ENCODE results near the gene EEF1AKMT1.

The EEF1AKMT1 gene

DNA sequence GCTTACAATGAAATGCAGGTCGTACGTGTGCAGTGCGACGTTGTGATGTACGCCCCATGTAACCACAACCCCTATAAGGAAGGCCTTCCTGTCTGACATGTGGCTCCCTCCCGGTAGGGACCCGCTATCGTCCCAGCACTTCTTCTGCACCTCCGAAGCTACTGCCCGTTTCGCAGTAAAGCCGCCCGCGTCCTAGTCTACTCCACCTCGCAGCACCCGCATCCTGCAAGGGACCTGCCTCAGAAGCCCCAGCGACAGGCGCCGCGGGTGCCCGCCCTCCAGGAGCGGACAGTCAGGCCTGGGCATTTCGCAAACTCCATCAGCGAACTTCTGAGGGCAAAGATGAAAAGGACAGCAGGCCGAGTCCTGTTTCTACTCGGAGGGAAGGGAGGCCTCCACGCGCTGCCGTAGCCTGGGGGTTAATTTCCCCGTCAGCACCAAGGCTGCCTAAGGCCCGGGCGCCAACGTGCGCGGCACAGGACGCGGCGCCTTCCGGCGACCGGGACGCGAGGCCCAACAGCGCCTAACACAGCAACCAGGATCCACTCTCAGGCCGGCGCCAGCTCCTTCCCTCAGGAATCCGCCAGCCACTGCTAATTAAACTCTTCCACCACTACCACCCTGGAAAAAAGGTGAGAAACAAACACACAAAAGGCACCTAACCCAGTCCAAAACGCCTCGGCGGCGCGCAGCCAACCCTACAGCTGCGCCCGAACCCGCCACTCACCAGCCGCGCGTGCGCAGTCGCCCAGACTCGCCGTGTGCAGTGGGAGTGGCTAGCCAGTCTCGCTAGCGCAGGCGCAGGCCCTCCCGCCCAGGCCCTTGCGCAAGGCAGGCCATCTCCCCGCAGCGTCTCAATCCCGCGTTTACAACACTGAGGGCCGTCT is at the start of gene EEF1AKMT1:
EEF1AKMT1 (minus strand) TSS at position 768 of the 887 bp plus-strand sequence. CDS start 16,363 bp downstream, outside the sequence.
- H3K9ac ChIP-seq (ENCODE audit: low read depth, low read length) = peak within 1 kb of the TSS; percentile 95
- no peaks in the 10 kb centered on the region for H3K9me3 ChIP-seq (ENCODE audit: control insufficient read depth, insufficient read depth, low read length)
- H3K4me1 ChIP-seq (ENCODE audit: control insufficient read depth, insufficient read depth, low read length) = peaks cover 5% of the 10 kb centered on the region
- no peaks in the 10 kb centered on the region for H3K27me3 ChIP-seq (ENCODE audit: control insufficient read depth, insufficient read depth, low read length)
- H3K36me3 ChIP-seq (ENCODE audit: control insufficient read depth, insufficient read depth, low read length) = no peaks in the 10 kb centered on the region
- H3K4me3 ChIP-seq (ENCODE audit: low read depth, low read length) = peak within 1 kb of the TSS; percentile 93

- Histone ChIP-seq H3K4me3 (ENCODE audit: low read depth, low read length) (no peak overlapping the region), H3K4me1 (ENCODE audit: control insufficient read depth, insufficient read depth, low read length) (peaks cover 3% of the 10 kb centered on the region), H3K36me3 (ENCODE audit: control insufficient read depth, insufficient read depth, low read length) (no peaks in the 10 kb centered on the region), H3K27me3 (ENCODE audit: control insufficient read depth, insufficient read depth, low read length) (no peaks in the 10 kb centered on the region), H3K9me3 (ENCODE audit: control insufficient read depth, insufficient read depth, low read length) (no peaks in the 10 kb centered on the region), H3K9ac (ENCODE audit: low read depth, low read length) (no peak overlapping the region)
Observed at GRCh38 chr13:20823071-20823470, 49.3 kb upstream of the EEF1AKMT1 start.

DNA sequence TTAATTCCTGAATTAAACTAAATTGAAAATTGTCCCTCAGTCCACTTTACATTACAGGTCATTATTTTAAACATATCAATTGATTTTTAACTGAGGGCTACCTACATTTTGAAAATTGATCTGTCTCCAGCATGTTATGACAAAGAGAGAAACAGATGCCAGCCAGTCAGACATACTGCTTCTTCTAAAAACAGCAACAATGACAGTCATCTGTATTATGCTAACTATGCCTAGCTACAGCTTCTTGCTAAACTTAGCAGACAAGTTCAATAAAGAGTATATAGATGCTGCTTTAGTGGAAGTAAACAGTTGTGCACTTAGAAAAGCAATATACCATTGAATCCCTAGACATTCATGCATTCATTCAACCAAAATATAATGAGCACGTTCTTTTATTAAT is 48.6 kb upstream of the EEF1AKMT1 start:
- Histone ChIP-seq H3K27me3 (ENCODE audit: control insufficient read depth, insufficient read depth, low read length) (no peaks in the 10 kb centered on the region), H3K9me3 (ENCODE audit: control insufficient read depth, insufficient read depth, low read length) (no peaks in the 10 kb centered on the region), H3K9ac (ENCODE audit: low read depth, low read length) (no peak overlapping the region), H3K4me1 (ENCODE audit: control insufficient read depth, insufficient read depth, low read length) (peaks cover 3% of the 10 kb centered on the region), H3K4me3 (ENCODE audit: low read depth, low read length) (no peak overlapping the region), H3K36me3 (ENCODE audit: control insufficient read depth, insufficient read depth, low read length) (no peaks in the 10 kb centered on the region)

GRCh38 chr13:20819715-20820114 is 46.0 kb upstream of the EEF1AKMT1 start:
- H3K4me3 ChIP-seq (ENCODE audit: low read depth, low read length) = no peak overlapping the region
- no peaks in the 10 kb centered on the region for H3K27me3 ChIP-seq (ENCODE audit: control insufficient read depth, insufficient read depth, low read length)
- no peak overlapping the region for H3K9ac ChIP-seq (ENCODE audit: low read depth, low read length)
- no peaks in the 10 kb centered on the region for H3K4me1 ChIP-seq (ENCODE audit: control insufficient read depth, insufficient read depth, low read length)
- no peaks in the 10 kb centered on the region for H3K9me3 ChIP-seq (ENCODE audit: control insufficient read depth, insufficient read depth, low read length)
- no peaks in the 10 kb centered on the region for H3K36me3 ChIP-seq (ENCODE audit: control insufficient read depth, insufficient read depth, low read length)

DNA sequence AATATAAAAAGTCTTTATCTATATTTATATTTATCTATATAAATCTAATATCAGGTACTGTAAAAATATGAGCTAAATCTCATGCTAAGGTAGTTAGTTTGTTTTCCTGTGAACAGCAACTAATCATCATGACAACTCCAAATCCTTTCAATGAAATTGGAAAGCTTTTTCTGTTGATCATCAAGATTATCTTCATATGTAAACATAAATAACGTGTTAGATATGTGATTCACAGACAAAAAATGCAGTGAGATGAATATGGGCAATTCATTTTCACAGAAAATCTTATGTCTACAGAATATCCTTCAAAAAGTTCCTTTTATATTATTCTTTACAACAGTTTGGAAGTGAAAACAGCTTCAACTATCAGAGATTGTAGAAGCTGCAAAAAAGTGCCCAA is 41.7 kb upstream of the EEF1AKMT1 start:
- H3K9me3 ChIP-seq (ENCODE audit: control insufficient read depth, insufficient read depth, low read length) = no peaks in the 10 kb centered on the region
- H3K36me3 ChIP-seq (ENCODE audit: control insufficient read depth, insufficient read depth, low read length) = no peaks in the 10 kb centered on the region
- no peak overlapping the region for H3K4me3 ChIP-seq (ENCODE audit: low read depth, low read length)
- H3K9ac ChIP-seq (ENCODE audit: low read depth, low read length) = no peak overlapping the region
- no peaks in the 10 kb centered on the region for H3K27me3 ChIP-seq (ENCODE audit: control insufficient read depth, insufficient read depth, low read length)
- no peaks in the 10 kb centered on the region for H3K4me1 ChIP-seq (ENCODE audit: control insufficient read depth, insufficient read depth, low read length)

DNA sequence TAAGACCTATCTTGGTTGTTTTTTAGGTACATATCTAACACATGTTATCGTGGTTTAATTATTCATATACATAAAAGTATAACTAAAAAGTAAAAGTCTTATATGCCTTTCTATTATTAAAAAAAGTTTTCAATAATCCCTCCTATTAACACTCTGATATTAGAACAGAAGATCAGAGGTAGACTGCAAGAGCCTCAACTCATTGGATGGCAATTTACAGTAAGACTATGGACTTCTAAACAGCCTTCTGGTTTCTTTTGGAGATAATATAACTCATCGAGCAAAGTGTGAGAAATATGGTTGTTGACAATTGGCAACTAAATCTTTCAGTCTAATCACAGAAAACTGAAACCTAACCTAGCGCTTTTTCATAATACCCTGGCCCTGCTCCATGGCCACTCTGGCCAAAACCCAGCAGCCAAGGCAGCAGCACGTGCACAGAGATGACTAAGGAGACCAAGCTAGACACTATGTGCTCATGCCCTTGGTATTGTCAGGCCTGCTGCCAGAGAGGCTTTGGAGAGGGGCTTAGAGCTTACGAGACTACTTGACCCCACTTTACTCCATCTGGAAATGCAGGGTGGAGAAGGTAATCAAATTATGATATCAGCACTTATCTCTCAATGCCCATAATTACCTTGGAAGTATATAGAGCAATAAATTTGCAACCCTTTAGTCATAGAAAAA is 40.6 kb upstream of the EEF1AKMT1 start:
- Histone ChIP-seq H3K36me3 (ENCODE audit: control insufficient read depth, insufficient read depth, low read length) (no peaks in the 10 kb centered on the region), H3K27me3 (ENCODE audit: control insufficient read depth, insufficient read depth, low read length) (no peaks in the 10 kb centered on the region), H3K4me1 (ENCODE audit: control insufficient read depth, insufficient read depth, low read length) (no peaks in the 10 kb centered on the region), H3K9ac (ENCODE audit: low read depth, low read length) (no peak overlapping the region), H3K9me3 (ENCODE audit: control insufficient read depth, insufficient read depth, low read length) (no peaks in the 10 kb centered on the region), H3K4me3 (ENCODE audit: low read depth, low read length) (no peak overlapping the region)

DNA sequence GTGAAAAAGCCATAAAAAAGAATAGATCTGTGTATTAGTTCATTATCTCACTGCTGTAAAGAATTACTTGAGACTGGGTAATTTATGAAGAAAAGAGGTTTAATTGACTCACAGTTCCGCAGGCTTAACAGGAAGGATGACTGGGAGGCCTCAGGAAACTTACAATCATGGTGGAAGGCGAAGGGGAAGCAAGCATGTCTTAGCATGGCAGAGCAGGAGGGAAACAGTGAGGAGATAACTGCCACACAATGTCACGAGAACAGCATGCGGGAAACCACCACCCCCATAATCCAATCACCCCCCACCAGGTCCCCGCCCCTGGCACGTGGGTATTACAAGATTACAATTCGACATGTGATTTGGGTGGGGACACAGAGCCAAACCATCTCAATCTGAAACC is 39.1 kb upstream of the EEF1AKMT1 start:
- Histone ChIP-seq H3K36me3 (ENCODE audit: control insufficient read depth, insufficient read depth, low read length) (peaks cover 2% of the 10 kb centered on the region), H3K4me1 (ENCODE audit: control insufficient read depth, insufficient read depth, low read length) (no peaks in the 10 kb centered on the region), H3K9ac (ENCODE audit: low read depth, low read length) (no peak overlapping the region), H3K27me3 (ENCODE audit: control insufficient read depth, insufficient read depth, low read length) (no peaks in the 10 kb centered on the region), H3K4me3 (ENCODE audit: low read depth, low read length) (no peak overlapping the region), H3K9me3 (ENCODE audit: control insufficient read depth, insufficient read depth, low read length) (no peaks in the 10 kb centered on the region)

GRCh38 chr13:20810808-20811207 is 37.0 kb upstream of the EEF1AKMT1 start:
- Histone ChIP-seq H3K36me3 (ENCODE audit: control insufficient read depth, insufficient read depth, low read length) (peaks cover 3% of the 10 kb centered on the region), H3K27me3 (ENCODE audit: control insufficient read depth, insufficient read depth, low read length) (no peaks in the 10 kb centered on the region), H3K9me3 (ENCODE audit: control insufficient read depth, insufficient read depth, low read length) (no peaks in the 10 kb centered on the region), H3K4me1 (ENCODE audit: control insufficient read depth, insufficient read depth, low read length) (no peaks in the 10 kb centered on the region), H3K4me3 (ENCODE audit: low read depth, low read length) (no peak overlapping the region), H3K9ac (ENCODE audit: low read depth, low read length) (no peak overlapping the region)

DNA sequence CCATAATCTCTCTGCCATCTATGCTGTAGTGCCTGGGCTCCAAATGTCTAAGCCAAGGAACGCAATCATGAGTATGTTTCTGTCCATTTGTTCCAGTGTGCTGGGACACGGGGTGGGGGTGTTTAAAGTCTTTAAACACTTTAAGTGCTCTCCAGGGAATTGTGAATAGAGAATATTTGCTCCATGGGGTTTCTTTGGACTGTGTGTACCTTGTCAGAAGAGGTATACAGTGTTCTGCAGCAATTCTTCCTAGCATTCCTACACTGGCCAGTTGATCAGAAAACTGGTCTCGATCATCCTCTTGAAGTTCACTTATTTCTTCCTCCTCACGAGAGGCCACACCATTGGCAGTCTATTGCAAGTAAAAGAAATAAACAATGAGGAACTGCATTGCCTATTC is 35.1 kb upstream of the EEF1AKMT1 start:
- Histone ChIP-seq H3K4me3 (ENCODE audit: low read depth, low read length) (no peak overlapping the region), H3K4me1 (ENCODE audit: control insufficient read depth, insufficient read depth, low read length) (no peaks in the 10 kb centered on the region), H3K9ac (ENCODE audit: low read depth, low read length) (no peak overlapping the region), H3K9me3 (ENCODE audit: control insufficient read depth, insufficient read depth, low read length) (no peaks in the 10 kb centered on the region), H3K27me3 (ENCODE audit: control insufficient read depth, insufficient read depth, low read length) (no peaks in the 10 kb centered on the region), H3K36me3 (ENCODE audit: control insufficient read depth, insufficient read depth, low read length) (peaks cover 3% of the 10 kb centered on the region)

DNA sequence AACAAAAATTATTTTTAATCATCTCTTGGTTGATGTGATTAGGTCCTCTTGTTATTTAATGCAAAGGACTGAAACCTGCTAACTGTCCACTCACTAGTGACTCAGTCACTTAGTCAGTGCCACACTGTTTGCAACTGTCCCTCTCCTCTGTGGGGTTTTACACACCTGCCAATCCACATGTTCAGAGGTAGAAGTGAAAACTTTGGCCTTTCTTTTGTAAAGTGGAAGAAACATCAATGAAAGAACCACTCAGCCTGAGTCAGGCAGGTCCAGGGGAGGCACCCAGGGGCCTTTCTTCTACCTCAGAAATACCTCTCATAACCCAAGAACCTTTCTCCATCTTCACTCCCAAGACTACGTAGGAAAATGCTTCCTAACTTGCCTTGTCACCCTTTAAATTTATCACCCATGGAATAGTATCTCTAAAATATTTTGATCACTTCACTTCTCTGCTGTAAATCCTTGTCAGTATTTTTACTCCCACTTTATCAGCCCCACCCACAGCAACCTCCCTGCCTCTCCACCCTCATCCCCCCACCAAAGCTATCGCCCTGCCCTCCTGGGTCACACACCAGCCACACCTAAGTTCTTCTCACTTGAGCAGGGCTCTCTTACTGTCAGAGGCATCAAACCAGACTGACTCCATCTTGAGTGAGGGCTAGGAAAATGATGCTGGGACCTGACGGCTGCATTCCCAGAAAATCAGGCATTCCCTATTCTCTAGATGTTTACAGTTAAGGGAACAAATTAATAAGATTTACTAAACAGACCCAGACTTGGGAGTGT is 29.6 kb upstream of the EEF1AKMT1 start:
- no peaks in the 10 kb centered on the region for H3K9me3 ChIP-seq (ENCODE audit: control insufficient read depth, insufficient read depth, low read length)
- H3K36me3 ChIP-seq (ENCODE audit: control insufficient read depth, insufficient read depth, low read length) = peaks cover 8% of the 10 kb centered on the region

GRCh38 chr13:20801707-20802106 is 27.9 kb upstream of the EEF1AKMT1 start:
- H3K4me3 ChIP-seq (ENCODE audit: low read depth, low read length) = no peak overlapping the region
- H3K27me3 ChIP-seq (ENCODE audit: control insufficient read depth, insufficient read depth, low read length) = no peaks in the 10 kb centered on the region
- H3K9me3 ChIP-seq (ENCODE audit: control insufficient read depth, insufficient read depth, low read length) = no peaks in the 10 kb centered on the region
- peaks cover 5% of the 10 kb centered on the region for H3K36me3 ChIP-seq (ENCODE audit: control insufficient read depth, insufficient read depth, low read length)
- no peak overlapping the region for H3K9ac ChIP-seq (ENCODE audit: low read depth, low read length)
- no peaks in the 10 kb centered on the region for H3K4me1 ChIP-seq (ENCODE audit: control insufficient read depth, insufficient read depth, low read length)

More for the DNA sequence above, 29.6 kb upstream of the EEF1AKMT1 start:
- Histone ChIP-seq H3K27me3 (ENCODE audit: control insufficient read depth, insufficient read depth, low read length) (no peaks in the 10 kb centered on the region), H3K4me3 (ENCODE audit: low read depth, low read length) (no peak overlapping the region), H3K9ac (ENCODE audit: low read depth, low read length) (no peak overlapping the region), H3K4me1 (ENCODE audit: control insufficient read depth, insufficient read depth, low read length) (no peaks in the 10 kb centered on the region)
